Thoracic aorta (tissue), 2 donors: ENCODE results near the gene ERBB4. TPM values are rescaled to one million over a fixed set of nuclear protein-coding genes. Genes with fewer than 3 reads are reported as not detected.

ENCODE experiments used
- ATAC-seq: fragments of 150-250 bp; one replicate; pipeline ENCODE4 v1.8.0; 2017; ENCODE audit warnings: low read depth; ENCODE audit not compliant: insufficient number of reproducible peaks, low FRiP score
- DNase-seq: peaks from one replicate; pipeline ENCODE4 v3.0.0-alpha.2; 2020; ENCODE audit warnings: low spot score
- H3K27ac ChIP-seq, 2 donors: fragments of 200-600 bp; sonication (generic); 1 replicate in 1 of 2; 2 replicates in 1 of 2; pipeline ENCODE4 v1.5.1; 2016; ENCODE audit warnings: mild to moderate bottlenecking in 2 of 2, moderate library complexity in 2 of 2
- H3K27me3 ChIP-seq: fragments of 200-600 bp; sonication (generic); replicated peaks from 2 replicates; pipeline ENCODE4 v1.6.0; 2016; ENCODE audit warnings: mild to moderate bottlenecking; ENCODE audit not compliant: insufficient read depth
- H3K36me3 ChIP-seq: fragments of 200-600 bp; sonication (generic); one replicate; pipeline ENCODE4 v1.5.1; 2016
- H3K4me1 ChIP-seq, 2 donors: fragments of 200-600 bp; sonication (generic); 1 replicate in 1 of 2; 2 replicates in 1 of 2; pipeline versions ENCODE4 v1.5.1 to v1.6.0; 2016; ENCODE audit warnings: low read depth in 2 of 2, mild to moderate bottlenecking in 1 of 2; ENCODE audit not compliant: control insufficient read depth in 1 of 2
- H3K4me3 ChIP-seq: fragments of 200-600 bp; sonication (generic); 2 replicates; pipeline ENCODE4 v1.5.1; 2016; ENCODE audit warnings: mild to moderate bottlenecking
- H3K9me3 ChIP-seq: fragments of 200-600 bp; sonication (generic); 2 replicates; pipeline ENCODE4 v1.5.1; 2016
- CTCF ChIP-seq: fragments of 200-600 bp; sonication (generic); IDR thresholded peaks from one replicate; pipeline ENCODE4 v1.5.1; 2019; ENCODE audit warnings: antibody characterized with exemption
- total RNA-seq, 2 donors: library from RNA; depleted of rRNA; stranded (reverse); fragments of >200 nt; gene quantifications; one replicate each; pipeline versions ENCODE4 v1.1.0 to v1.2.3, GENCODE V29; 2016

Gene ERBB4
- total RNA-seq, 2 donors from 2014 or later, result 15.7 to 29.3 TPM

GRCh38 chr2:212173331-212173730, 365.3 kb downstream of the ERBB4 start:
- ATAC-seq, result no peak
- Histone ChIP-seq H3K36me3 (no peaks in the 10 kb centered on the region), H3K9me3 (no peaks in the 10 kb centered on the region), H3K4me3 (no peak overlapping the region), H3K27ac (no peak overlapping the region), H3K4me1 (peaks cover 10 to 20% of the 10 kb centered on the region in 2 donors), H3K27me3 (no peaks in the 10 kb centered on the region)
- DNase-seq, result no peak
- TF ChIP-seq CTCF, result no peak

- H3K9me3 ChIP-seq, result no peaks in the 10 kb centered on the region
- H3K4me1 ChIP-seq, result peaks cover 4 to 16% of the 10 kb centered on the region in 2 donors
- no peak for TF ChIP-seq CTCF
- no peak for ATAC-seq
- no peak for DNase-seq
- H3K4me3 ChIP-seq, result no peak overlapping the region
- H3K36me3 ChIP-seq, result no peaks in the 10 kb centered on the region
- no peak overlapping the region for H3K27ac ChIP-seq
- H3K27me3 ChIP-seq, result no peaks in the 10 kb centered on the region
Observed at GRCh38 chr2:212170382-212170781, 368.2 kb downstream of the ERBB4 start.

- Histone ChIP-seq H3K27me3 (no peaks in the 10 kb centered on the region), H3K4me3 (no peak overlapping the region), H3K27ac (no peak overlapping the region), H3K36me3 (no peaks in the 10 kb centered on the region), H3K4me1 (peaks cover 0 to 5% of the 10 kb centered on the region in 2 donors), H3K9me3 (no peaks in the 10 kb centered on the region)
- no peak for TF ChIP-seq CTCF
- no peak for ATAC-seq
- no peak for DNase-seq
Observed at GRCh38 chr2:212158081-212158480, 380.5 kb downstream of the ERBB4 start.

- no peak for TF ChIP-seq CTCF
- no peaks in the 10 kb centered on the region for H3K27me3 ChIP-seq
- no peaks in the 10 kb centered on the region for H3K9me3 ChIP-seq
- no peak overlapping the region for H3K27ac ChIP-seq
- ATAC-seq, result no peak
- H3K4me3 ChIP-seq, result no peak overlapping the region
- DNase-seq, result no peak
- no peaks in the 10 kb centered on the region for H3K36me3 ChIP-seq
- peaks cover 0 to 2% of the 10 kb centered on the region in 2 donors for H3K4me1 ChIP-seq
Observed at GRCh38 chr2:212157012-212157411, 381.6 kb downstream of the ERBB4 start.

GRCh38 chr2:212156088-212156487, 382.5 kb downstream of the ERBB4 start:
- Histone ChIP-seq H3K9me3 (no peaks in the 10 kb centered on the region), H3K4me3 (no peak overlapping the region), H3K27ac (no peak overlapping the region), H3K4me1 (no peaks in the 10 kb centered on the region), H3K27me3 (no peaks in the 10 kb centered on the region), H3K36me3 (no peaks in the 10 kb centered on the region)
- DNase-seq (no peak), ATAC-seq (no peak)
- TF ChIP-seq CTCF, result no peak
